ENCODE results near the gene MBD6.

GRCh38 chr12:57539134-57539768 is 16.6 kb downstream of the MBD6 start:
- TF ChIP-seq ZFX (CRISPR knock-in tag; IDR thresholded peaks at IDR 0.05; ENCODE audit: low read depth) (no peak), ZNF550 (CRISPR knock-in tag; IDR thresholded peaks at IDR 0.05; ENCODE audit: borderline replicate concordance) (no peak), KDM5A (IDR thresholded peaks at IDR 0.05; ENCODE audit: borderline replicate concordance, low read length) (no peak)

Measured in HepG2 (cell line).